UCSD-AML1 (cell line): ENCODE measurements around the gene VCL.
"Not testable (repeated sequence)": the region's sequence is repeated elsewhere in the genome, so short reads cannot be mapped to it uniquely, and the experiment has no call there.

Source experiments
- DNase-seq: peaks from one replicate; lab custom pipeline; 2025; ENCODE audit not compliant: unreplicated experiment; lab: John Stamatoyannopoulos, UW

VCL gene

DNA sequence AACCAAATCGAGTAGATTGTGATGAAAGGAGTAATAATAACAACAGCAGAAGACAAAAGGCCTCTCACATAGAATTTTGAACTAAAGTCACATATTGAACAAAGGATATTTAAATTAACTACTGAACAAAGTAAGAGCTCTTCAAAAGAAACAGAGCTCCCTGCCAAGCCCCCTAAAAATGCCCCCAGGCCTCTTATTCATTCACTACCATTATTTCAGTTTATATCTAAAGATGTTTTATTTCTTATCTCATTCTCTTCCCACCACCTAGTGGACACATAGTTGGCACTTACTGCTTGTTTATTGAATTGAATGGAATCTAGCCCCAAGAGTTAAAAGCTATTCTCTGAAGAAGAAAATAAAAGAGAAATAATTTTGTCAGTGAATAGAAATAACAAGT, 37.4 kb downstream of the VCL start:
- no peak for DNase-seq

DNA sequence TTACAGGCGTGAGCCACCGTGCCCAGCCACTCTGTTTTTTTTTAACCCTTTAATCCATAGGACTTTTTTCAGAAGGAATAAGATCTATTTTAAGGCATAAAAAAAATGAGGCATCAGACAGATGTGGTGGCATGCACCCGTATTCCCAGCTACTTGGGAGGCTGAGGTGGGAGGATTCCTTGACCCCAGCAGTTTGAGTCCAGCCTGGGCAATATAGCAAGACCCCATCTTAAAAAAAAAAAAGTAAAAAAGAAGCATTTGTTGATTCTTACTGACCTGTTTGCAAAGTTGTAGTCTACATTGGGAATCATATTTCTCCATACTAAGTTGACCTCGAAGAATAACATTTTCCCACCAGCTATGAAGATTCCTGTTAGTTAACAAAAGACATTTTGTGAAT, 38.6 kb downstream of the VCL start:
- DNase-seq = no peak

- no peak for DNase-seq
Observed at GRCh38 chr10:74039561-74040145, 41.7 kb downstream of the VCL start.

- no peak for DNase-seq
Observed at GRCh38 chr10:74040200-74041126, 42.5 kb downstream of the VCL start.

- no peak for DNase-seq
Observed at GRCh38 chr10:74044419-74044818, 46.5 kb downstream of the VCL start.

DNA sequence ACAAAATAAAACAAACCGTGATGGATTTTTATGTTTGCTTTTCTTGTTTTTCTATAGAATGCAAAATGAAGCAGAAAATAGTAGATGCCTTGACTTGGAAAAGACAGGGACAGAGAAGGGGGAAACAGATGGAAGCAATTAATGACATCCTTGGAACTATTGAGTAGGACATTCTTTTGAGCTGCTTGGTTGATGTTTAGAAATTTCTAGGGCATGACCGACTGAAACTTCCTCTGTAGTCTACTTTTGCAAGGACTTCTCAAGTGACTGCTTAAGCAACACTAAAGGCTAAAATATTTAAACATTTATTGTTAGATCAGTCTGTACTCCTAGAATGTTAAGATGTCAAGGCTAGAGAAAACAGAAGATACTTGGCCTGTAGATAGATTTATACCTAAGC, 49.4 kb downstream of the VCL start:
- DNase-seq = no peak

- no peak for DNase-seq
Observed at GRCh38 chr10:74047871-74048270, 50.0 kb downstream of the VCL start.

DNA sequence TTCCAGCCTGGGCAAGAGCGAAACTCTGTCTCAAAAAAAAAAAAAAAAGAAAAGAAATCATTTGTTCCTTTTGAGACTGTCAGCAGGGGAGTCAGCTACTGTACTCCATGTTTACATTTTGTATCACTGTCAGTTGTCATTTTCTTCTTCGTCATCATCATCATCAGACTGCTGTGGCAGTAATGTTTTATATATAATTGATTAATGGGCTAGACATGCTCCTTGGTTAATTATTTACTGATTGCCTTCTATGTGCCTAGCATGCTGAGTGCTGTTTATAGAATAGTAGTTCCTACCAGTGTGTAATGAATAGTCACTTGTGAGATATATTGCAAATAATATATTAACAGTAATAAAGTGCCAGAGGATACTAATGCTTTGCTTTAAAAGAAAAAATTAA, 50.5 kb downstream of the VCL start:
- DNase-seq = no peak

DNA sequence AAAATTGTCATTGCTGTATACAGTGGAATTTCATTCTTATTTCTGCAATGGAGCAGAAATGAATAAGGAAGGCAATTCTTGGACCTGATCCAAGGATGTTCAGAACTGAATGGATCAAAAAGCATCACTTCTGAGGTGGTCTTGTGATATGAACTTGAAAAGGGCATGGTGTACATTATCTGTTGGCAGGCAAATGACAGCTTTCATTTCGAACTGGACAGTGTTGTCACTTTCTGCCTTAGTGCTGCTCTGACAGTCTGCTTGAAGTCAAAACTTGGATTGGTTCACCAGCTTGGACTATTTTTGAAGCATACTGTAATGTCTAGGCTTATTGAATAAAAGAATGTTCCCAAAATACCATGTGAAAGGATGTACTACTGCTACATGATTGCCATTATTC, 52.0 kb downstream of the VCL start:
- DNase-seq = no peak

GRCh38 chr10:74050653-74051052, 52.7 kb downstream of the VCL start:
- DNase-seq = no peak

DNA sequence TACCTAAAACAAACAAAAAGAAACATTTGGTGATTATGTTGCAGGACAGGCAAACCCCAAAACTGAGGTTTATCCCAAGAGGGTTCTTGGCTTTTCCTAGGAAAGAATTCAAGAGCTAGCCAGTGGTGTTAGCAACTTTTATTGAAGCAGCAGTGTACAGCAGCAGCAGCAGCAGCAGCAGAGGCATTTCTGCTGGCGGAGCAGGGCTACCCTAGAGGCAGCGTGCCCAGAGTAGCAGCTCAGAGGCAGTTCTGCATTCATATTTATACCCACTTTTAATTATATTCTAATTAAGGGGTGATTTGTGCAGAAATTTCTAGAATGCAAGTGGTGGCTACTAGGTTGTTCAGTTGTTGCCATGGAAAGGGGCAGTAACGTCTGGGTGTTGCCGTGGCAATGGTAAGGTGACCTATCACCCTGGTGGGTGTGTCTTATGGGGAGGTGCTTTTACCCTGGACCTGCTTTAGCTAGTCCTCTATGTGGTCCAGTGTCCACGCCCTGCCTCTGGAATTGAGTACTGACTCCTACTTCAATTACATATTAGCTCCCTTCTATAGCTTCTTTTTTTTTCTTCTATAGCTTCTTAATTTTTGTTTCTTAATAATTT, 53.9 kb downstream of the VCL start:
- DNase-seq = no peak

DNA sequence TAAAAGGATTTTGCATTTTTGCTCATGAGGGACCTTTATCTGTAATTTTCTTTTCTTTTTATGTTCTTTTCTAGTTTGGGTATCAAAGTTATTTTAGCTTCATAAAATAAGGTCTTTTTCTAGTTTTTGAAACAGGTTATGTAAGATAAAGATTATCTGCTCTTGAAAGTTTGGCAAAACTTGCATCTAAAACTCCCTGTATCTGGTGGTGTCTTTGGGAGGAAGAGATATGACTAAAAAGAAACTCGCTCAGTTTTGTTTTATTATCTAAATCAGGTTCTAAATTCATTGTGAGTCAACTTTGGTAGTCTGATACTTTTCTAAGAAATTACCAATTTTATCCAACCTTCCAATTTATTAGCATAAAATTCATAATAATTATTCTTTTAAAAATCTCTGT, 55.1 kb downstream of the VCL start:
- DNase-seq = no peak

DNA sequence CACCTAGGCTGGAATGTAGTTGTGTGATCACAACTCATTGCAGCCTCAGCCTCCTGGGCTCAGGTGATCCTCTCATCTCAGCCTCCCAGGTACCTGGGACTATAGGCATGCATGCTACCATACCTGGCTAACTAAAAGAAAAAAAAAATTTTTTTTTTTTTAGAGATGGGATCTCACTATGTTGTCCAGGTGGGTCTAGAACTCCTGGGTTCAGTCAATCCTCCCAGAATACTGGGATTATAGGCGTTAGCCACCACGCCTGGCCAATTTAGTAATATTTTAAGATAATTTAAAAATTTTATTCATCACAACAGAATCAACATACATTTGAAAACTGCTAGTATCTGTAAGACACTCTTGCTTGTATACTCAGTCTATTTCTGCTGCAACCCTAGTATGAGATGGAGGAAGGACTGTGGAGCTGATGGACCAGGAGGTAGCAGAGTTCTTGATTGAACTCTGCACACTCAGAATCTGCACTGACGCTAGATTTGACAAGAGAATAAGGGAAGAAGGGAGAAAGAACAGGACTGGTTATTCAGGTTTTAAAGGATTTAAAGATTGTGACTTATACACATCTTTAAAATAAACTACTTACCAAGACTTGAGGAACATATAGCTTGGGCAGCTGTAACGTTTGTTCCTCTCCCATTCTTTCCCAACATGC, 57.6 kb downstream of the VCL start:
- no peak for DNase-seq

GRCh38 chr10:74056050-74056818, 58.3 kb downstream of the VCL start:
- no peak for DNase-seq

- peak; percentile 20 for DNase-seq
Observed at GRCh38 chr10:74058071-74058470, 60.2 kb downstream of the VCL start.

GRCh38 chr10:74058658-74059057, 60.7 kb downstream of the VCL start:
- peak; percentile 32 for DNase-seq

GRCh38 chr10:74061104-74061503, 63.2 kb downstream of the VCL start:
- DNase-seq = no peak

DNA sequence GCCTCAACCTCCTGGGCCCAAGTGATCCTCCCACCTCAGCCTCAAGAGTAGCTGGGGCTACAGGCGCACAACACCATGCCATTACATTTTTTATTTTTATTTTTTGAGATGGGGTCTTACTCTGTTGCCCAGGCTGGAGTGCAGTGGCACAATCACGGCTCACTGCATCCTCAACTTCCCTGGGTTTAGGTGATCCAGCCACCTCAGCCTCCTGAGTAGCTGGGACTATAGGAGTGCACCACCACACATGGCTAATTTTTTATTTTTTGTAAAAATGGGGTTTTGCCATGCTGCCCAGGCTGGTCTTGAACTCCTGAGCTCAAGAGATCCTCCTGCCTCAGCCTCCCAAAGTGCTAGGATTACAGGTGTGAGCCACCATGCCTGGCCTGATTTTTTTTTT, 64.1 kb downstream of the VCL start:
- not testable (repeated sequence) for DNase-seq

- no peak for DNase-seq
Observed at GRCh38 chr10:74063256-74063655, 65.3 kb downstream of the VCL start.

DNA sequence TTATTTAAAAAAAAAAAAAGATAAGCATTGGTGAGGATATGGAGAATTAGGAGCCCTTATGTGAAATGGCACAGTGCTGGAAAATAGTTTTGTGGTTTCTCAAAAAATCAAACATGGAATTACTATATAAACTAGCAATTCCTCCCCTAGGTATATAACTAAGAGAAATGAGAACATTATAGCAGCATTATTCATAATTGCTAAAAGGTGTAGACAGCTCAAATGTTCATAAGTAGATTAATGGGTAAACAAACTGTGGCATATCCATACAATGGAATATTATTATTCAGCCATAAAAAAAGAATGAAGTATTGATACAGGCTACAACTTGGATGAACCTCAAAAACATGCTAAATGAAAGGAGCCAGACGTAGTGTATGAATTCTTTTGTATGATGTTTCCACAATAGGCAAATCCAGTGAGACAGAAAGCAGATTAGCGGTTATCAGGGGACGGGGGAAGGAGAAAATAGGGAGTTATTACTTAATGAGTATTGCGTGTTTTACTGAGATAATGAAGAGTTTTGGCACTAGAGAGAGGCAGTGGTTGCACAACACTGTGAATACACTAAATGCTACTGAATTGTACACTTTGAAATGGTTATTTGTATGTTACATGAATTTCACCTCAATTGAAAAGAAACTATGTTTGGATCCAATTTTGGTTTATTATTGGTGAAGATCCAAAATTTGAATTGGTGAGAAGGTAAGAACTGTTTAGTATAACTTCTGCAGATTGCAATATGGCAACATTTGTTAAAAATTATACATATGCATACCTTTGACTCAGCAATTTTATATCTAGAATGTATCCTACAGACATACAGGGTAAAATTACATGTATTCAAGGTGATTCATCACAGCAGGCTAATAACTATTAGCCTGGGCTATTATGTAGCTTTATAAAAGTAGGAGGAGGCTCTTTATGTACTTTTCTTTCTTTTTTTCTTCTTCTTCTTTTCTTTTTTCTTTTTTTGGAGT, 69.7 kb downstream of the VCL start:
- DNase-seq = no peak
